H1 (cell line): ENCODE measurements around the gene GLO1. TPM values are rescaled to one million over a fixed set of nuclear protein-coding genes. Genes with fewer than 3 reads are reported as not detected.

Experiments used
- CTCF ChIA-PET: fragments of 300-600 bp; sonication (Branson Sonifier 250); formaldehyde crosslinking; loops from one replicate; lab custom pipeline; 2021; ENCODE audit not compliant: partially characterized antibody; lab: Charles Lee
- POLR2A ChIA-PET: fragments of 300-600 bp; sonication (Branson Sonifier 250); formaldehyde crosslinking; loops from one replicate; lab custom pipeline; 2021; ENCODE audit warnings: inconsistent platforms; ENCODE audit not compliant: partially characterized antibody; lab: Charles Lee
- DNase-seq, 2 experiments: peaks; one replicate each; pipeline versions ENCODE4 v3.0.0 to v3.0.0-alpha.2; 2010 to 2022; ENCODE audit warnings: low spot score in 2 of 2, low read depth in 1 of 2, mixed read lengths in 1 of 2
- FAIRE-seq: peaks from 2 replicates; lab custom pipeline; 2011; peaks lifted over from hg19 to GRCh38; lab: Jason Lieb, UNC
- H2AFZ ChIP-seq: 2 replicates; pipeline ENCODE4 v1.8.1; 2012; ENCODE audit warnings: low read length, inconsistent platforms
- H2AK5ac ChIP-seq: 2 replicates; pipeline ENCODE4 v1.6.1; 2013; ENCODE audit warnings: low read depth, low read length
- H2BK120ac ChIP-seq: replicated peaks from 2 replicates; pipeline ENCODE3; 2013; ENCODE audit warnings: low read depth, low read length, inconsistent platforms
- H2BK12ac ChIP-seq: 2 replicates; pipeline ENCODE4 v1.6.1; 2013; ENCODE audit warnings: low read depth, low read length
- H2BK15ac ChIP-seq: 2 replicates; pipeline ENCODE4 v1.6.1; 2013; ENCODE audit warnings: low read length
- H2BK20ac ChIP-seq: 2 replicates; pipeline ENCODE4 v1.6.1; 2013; ENCODE audit warnings: low read length
- H2BK5ac ChIP-seq: 2 replicates; pipeline ENCODE4 v1.6.1; 2013; ENCODE audit warnings: low read depth, low read length
- H3K14ac ChIP-seq: 2 replicates; pipeline ENCODE4 v1.6.1; 2013; ENCODE audit warnings: inconsistent platforms; ENCODE audit not compliant: insufficient read length
- H3K18ac ChIP-seq: 2 replicates; pipeline ENCODE4 v1.6.1; 2013; ENCODE audit warnings: low read length; ENCODE audit errors: extremely low read depth
- H3K23ac ChIP-seq: 2 replicates; pipeline ENCODE4 v1.6.1; 2013; ENCODE audit warnings: inconsistent platforms; ENCODE audit not compliant: insufficient read length
- H3K23me2 ChIP-seq: 2 replicates; pipeline ENCODE4 v1.6.1; 2013; ENCODE audit warnings: low read depth, low read length
- H3K27ac ChIP-seq: 2 replicates; pipeline ENCODE4 v1.6.1; 2011; ENCODE audit warnings: low read depth, low read length, inconsistent platforms
- H3K27me3 ChIP-seq, 4 experiments: replicated peaks in 1 of 4; 1 replicate in 1 of 4; 2 replicates in 3 of 4; pipeline versions ENCODE4 v1.6.1 to v1.8.1; 2011 to 2013; ENCODE audit warnings: low read length in 3 of 4, mild to moderate bottlenecking in 3 of 4, inconsistent platforms in 2 of 4, mixed read lengths in 2 of 4, moderate library complexity in 1 of 4; ENCODE audit not compliant: control insufficient read depth in 3 of 4, insufficient read depth in 3 of 4; ENCODE audit errors: extremely low read depth in 1 of 4
- H3K36me3 ChIP-seq, 4 experiments: 2 replicates each; pipeline versions ENCODE4 v1.6.1 to v1.8.1; 2011 to 2013; ENCODE audit warnings: mild to moderate bottlenecking in 4 of 4, low read length in 3 of 4, moderate library complexity in 2 of 4, control low read depth in 1 of 4, inconsistent platforms in 1 of 4; ENCODE audit not compliant: insufficient read depth in 4 of 4, control insufficient read depth in 2 of 4
- H3K4ac ChIP-seq: replicated peaks from 2 replicates; pipeline ENCODE3; 2013; ENCODE audit warnings: low read length, low read depth, mixed read lengths, inconsistent platforms; ENCODE audit not compliant: insufficient read length
- H3K4me1 ChIP-seq, 4 experiments: replicated peaks in 1 of 4; 1 replicate in 1 of 4; 2 replicates in 3 of 4; pipeline versions ENCODE4 v1.6.1 to v1.8.1; 2011 to 2013; ENCODE audit warnings: low read length in 3 of 4, inconsistent platforms in 2 of 4, mixed read lengths in 1 of 4; ENCODE audit not compliant: insufficient read depth in 4 of 4, control insufficient read depth in 3 of 4
- H3K4me2 ChIP-seq, 2 experiments: 2 replicates each; pipeline versions ENCODE4 v1.6.1 to v1.8.1; 2011 to 2013; ENCODE audit warnings: low read depth in 2 of 2, low read length in 2 of 2, control low read depth in 1 of 2, inconsistent platforms in 1 of 2, mild to moderate bottlenecking in 1 of 2; ENCODE audit not compliant: insufficient read depth in 1 of 2
- H3K4me3 ChIP-seq, 4 experiments: fragments of 200-600, 300-600 bp in 1 of 4; sonication (generic), shearing (Covaris generic), sonication (Bioruptor Twin) in 1 of 4; 2 replicates each; pipeline versions ENCODE4 v1.5.1 to v1.8.1; 2011 to 2016; ENCODE audit warnings: low read length in 4 of 4, low read depth in 3 of 4, control low read depth in 2 of 4, inconsistent platforms in 2 of 4, mild to moderate bottlenecking in 2 of 4, mixed read lengths in 1 of 4, moderate library complexity in 1 of 4; ENCODE audit not compliant: insufficient read depth in 2 of 4; ENCODE audit errors: extremely low read depth in 1 of 4
- H3K56ac ChIP-seq: replicated peaks from 2 replicates; pipeline ENCODE3; 2013; ENCODE audit warnings: low read depth, mild to moderate bottlenecking, mixed read lengths, low read length, inconsistent platforms; ENCODE audit not compliant: insufficient read length
- H3K79me1 ChIP-seq: 2 replicates; pipeline ENCODE4 v1.6.1; 2013; ENCODE audit warnings: low read depth, low read length, control low read depth
- H3K79me2 ChIP-seq, 2 experiments: 2 replicates each; pipeline versions ENCODE4 v1.6.1 to v1.8.1; 2012 to 2013; ENCODE audit warnings: low read length in 2 of 2, mild to moderate bottlenecking in 2 of 2, inconsistent platforms in 1 of 2; ENCODE audit not compliant: insufficient read depth in 2 of 2, control insufficient read depth in 1 of 2
- H3K9ac ChIP-seq, 4 experiments: replicated peaks in 1 of 4; 1 replicate in 1 of 4; 2 replicates in 3 of 4; pipeline versions ENCODE4 v1.6.1 to v1.8.1; 2011 to 2013; ENCODE audit warnings: low read depth in 3 of 4, low read length in 3 of 4, control low read depth in 2 of 4, mild to moderate bottlenecking in 2 of 4, moderate library complexity in 2 of 4, inconsistent platforms in 1 of 4; ENCODE audit errors: extremely low read depth in 1 of 4
- H3K9me3 ChIP-seq, 2 experiments: 2 replicates each; pipeline versions ENCODE4 v1.6.1 to v1.8.1; 2012 to 2013; ENCODE audit warnings: mild to moderate bottlenecking in 2 of 2, moderate library complexity in 2 of 2, control low read depth in 1 of 2, inconsistent platforms in 1 of 2, low read depth in 1 of 2, low read length in 1 of 2, mixed read lengths in 1 of 2; ENCODE audit not compliant: insufficient read depth in 2 of 2
- H4K20me1 ChIP-seq, 2 experiments: replicated peaks in 1 of 2; 2 replicates each; pipeline versions ENCODE3 to v1.8.1; 2011 to 2013; ENCODE audit warnings: inconsistent platforms in 2 of 2, low read length in 2 of 2, mild to moderate bottlenecking in 1 of 2; ENCODE audit not compliant: insufficient read depth in 2 of 2, control insufficient read depth in 1 of 2
- H4K5ac ChIP-seq: 2 replicates; pipeline ENCODE4 v1.6.1; 2013; ENCODE audit warnings: low read length, low read depth, mixed read lengths, inconsistent platforms; ENCODE audit not compliant: insufficient read length
- H4K8ac ChIP-seq: 2 replicates; pipeline ENCODE4 v1.8.0; 2013; ENCODE audit warnings: mild to moderate bottlenecking, moderate library complexity, low read length, inconsistent platforms; ENCODE audit not compliant: insufficient read depth; ENCODE audit errors: extremely low read depth
- H4K91ac ChIP-seq: replicated peaks from 2 replicates; pipeline ENCODE3; 2013; ENCODE audit warnings: low read length, mixed read lengths, inconsistent platforms; ENCODE audit not compliant: insufficient read length
- ASH2L ChIP-seq: fragments of 200-600, 300-600 bp; sonication (generic); IDR thresholded peaks from one replicate; pipeline ENCODE4 v1.7.1; 2017; ENCODE audit warnings: low read length
- BRCA1 ChIP-seq: IDR thresholded peaks from 2 replicates; pipeline ENCODE4 v1.6.1; 2012; ENCODE audit warnings: low read depth, low read length, improper control_type of control experiment
- JUND ChIP-seq: IDR thresholded peaks from 2 replicates; pipeline ENCODE4 v1.6.1; 2011; ENCODE audit warnings: mild to moderate bottlenecking, improper control_type of control experiment, low read length
- SIX5 ChIP-seq: IDR thresholded peaks from 2 replicates; pipeline ENCODE4 v1.6.1; 2011; ENCODE audit warnings: mild to moderate bottlenecking, low read depth, low read length
- SP2 ChIP-seq: IDR thresholded peaks from 2 replicates; pipeline ENCODE4 v1.6.1; 2012; ENCODE audit warnings: mild to moderate bottlenecking, low read length, inconsistent platforms
- TAF7 ChIP-seq: optimal IDR thresholded peaks from 2 replicates; pipeline ENCODE3; 2011; ENCODE audit warnings: low read depth, mild to moderate bottlenecking, inconsistent platforms, low read length, moderate library complexity, borderline replicate concordance
- TBP ChIP-seq: IDR thresholded peaks from 2 replicates; pipeline ENCODE4 v1.6.1; 2011; ENCODE audit warnings: low read depth, low read length, improper control_type of control experiment
- WGBS, 2 experiments: shearing (Covaris generic) in 1 of 2; methylation state at CpG; one replicate each; pipeline versions ENCODE4 v1.1.6 to v1.1.7; 2013 to 2015; ENCODE audit warnings: low lambda C conversion rate in 2 of 2, mixed read lengths in 2 of 2, inconsistent platforms in 1 of 2, low coverage in 1 of 2, missing lambda C conversion rate in 1 of 2; ENCODE audit not compliant: insufficient replicate concordance in 2 of 2, insufficient coverage in 1 of 2, insufficient read length in 1 of 2; ENCODE audit errors: extremely low coverage in 1 of 2, missing lambda C conversion rate in 1 of 2; 5-methylcytosine and 5-hydroxymethylcytosine counted together
- long read RNA-seq, 2 experiments: library from RNA in 1 of 2; library from capped mRNA in 1 of 2; stranded (forward); transcript quantifications; one replicate each; pipeline ENCODE4 v2.0.0, GENCODE V29; 2021; ENCODE audit warnings: inconsistent platforms in 1 of 2
- polyA minus RNA-seq, 3 experiments: library from RNA; depleted of rRNA, polyadenylated mRNA; stranded (reverse); fragments of >200 nt; gene quantifications; 1 replicate in 2 of 3; 2 replicates in 1 of 3; pipeline ENCODE4 v1.2.3, GENCODE V29; 2011
- polyA plus RNA-seq, 7 experiments: library from polyadenylated mRNA; depleted of rRNA in 3 of 7; stranded (reverse) in 5 of 7; unstranded in 2 of 7; fragments of >200 nt in 5 of 7; fragments of 200-250 nt in 2 of 7; gene quantifications; 1 replicate in 5 of 7; 2 replicates in 1 of 7; 4 replicates in 1 of 7; pipeline versions ENCODE4 v1.2.1 to v1.2.3, GENCODE V29; 2011 to 2013; ENCODE audit warnings: missing spikeins in 2 of 7, mixed read lengths in 2 of 7
- total RNA-seq: library from RNA; stranded (reverse); fragmentation: NEBNext Ultra II Directional; extraction: Animal tissue kit (Norgen Biotek cat#: 25700); gene quantifications from 2 replicates; pipeline ENCODE4 v1.2.1, GENCODE V29; 2021
- TF ChIP-seq, protein P1 (sequence below): IDR thresholded peaks from 2 replicates; pipeline ENCODE4 v1.6.1; 2012; ENCODE audit warnings: inconsistent platforms

Gene GLO1
- total RNA-seq (161 and 170 TPM in 2 replicates), polyA plus RNA-seq (2011; rRNA removed) (52.8 and 104 TPM in 2 replicates), polyA minus RNA-seq (2011; rRNA and poly(A)+ RNA removed) (40.6 and 63.9 TPM in 2 replicates)
- polyA plus RNA-seq (2011; cell fraction: cytosol; rRNA removed) = 99.7 TPM
- polyA plus RNA-seq (2011; cell fraction: nucleus; rRNA removed) = 26.5 TPM
- polyA plus RNA-seq (2012, experiment 1 of 2) = 89.2 to 156 TPM (median 95.2 TPM) in 4 replicates
- polyA plus RNA-seq (2012, experiment 2 of 2) = 28.9 TPM
- polyA plus RNA-seq (2013, experiment 1 of 2) = 185 TPM
- polyA plus RNA-seq (2013, experiment 2 of 2) = 191 TPM
- 49.9 TPM for polyA minus RNA-seq (2011; cell fraction: cytosol; rRNA and poly(A)+ RNA removed)
- 22.1 TPM for polyA minus RNA-seq (2011; cell fraction: nucleus; rRNA and poly(A)+ RNA removed)
- long read RNA-seq, experiment 1, transcript GLO1-202 (3 exons, 1,939 nt) = minor isoform, 11 of 346 reads
- long read RNA-seq, experiment 1, transcript GLO1-201 (6 exons, 2,012 nt) = major isoform, 216 of 346 reads
- long read RNA-seq, experiment 1, partial matches to known transcripts = 35 of 346 reads
- long read RNA-seq, experiment 1, other reads (novel, unspliced or antisense) = 84 of 346 reads
- long read RNA-seq, experiment 2, transcript GLO1-201 (6 exons, 2,012 nt) = major isoform, 547 of 571 reads
- long read RNA-seq, experiment 2, partial matches to known transcripts = 3 of 571 reads
- long read RNA-seq, experiment 2, other reads (novel, unspliced or antisense) = 20 of 571 reads

- DNase-seq (peak; percentile 89 to 91), FAIRE-seq (peak; percentile 96)
- POLR2A ChIA-PET = interaction anchor here (0.6 to 2.2 kb wide), 14 partner anchors 9 to 290 kb away, joined by 3 to 8 read pairs (median 3); no protein-coding TSS in a partner anchor
- Histone ChIP-seq H2BK5ac (peak within 1 kb of the TSS; percentile 72), H3K9ac (peak within 1 kb of the TSS; percentile 72 to 92 (median 90)), H3K79me1 (peaks cover 3% of the 10 kb centered on the region; the same call in 1 of the 2 replicates), H2AFZ (peak within 1 kb of the TSS; percentile 92; the same call in 1 of the 2 replicates), H3K14ac (no peak within 1 kb of the TSS), H3K36me3 (peaks cover 0 to 16% (median 3%) of the 10 kb centered on the region in 4 experiments; a peak in 2 of 8 replicates), H3K23ac (no peak within 1 kb of the TSS), H3K56ac (peak within 1 kb of the TSS; percentile 81), H3K18ac (peak within 1 kb of the TSS; percentile 66), H3K4me3 (peak within 1 kb of the TSS; percentile 73 to 96 (median 82)), H4K5ac (no peak within 1 kb of the TSS), H2BK120ac (no peak within 1 kb of the TSS), H2AK5ac (no peak within 1 kb of the TSS; the same call in 1 of the 2 replicates), H4K8ac (peak within 1 kb of the TSS; percentile 95), H2BK15ac (no peak within 1 kb of the TSS), H3K23me2 (peaks cover 4% of the 10 kb centered on the region; the same call in 1 of the 2 replicates), H2BK12ac (0 out of 2 replicates have a peak within 1 kb of the TSS, but pooled peaks have one; percentile 68), H3K4me1 (no peaks in the 10 kb centered on the region), H2BK20ac (no peak within 1 kb of the TSS), H3K27me3 (peaks cover 0 to 1% (median 0%) of the 10 kb centered on the region in 4 experiments; a peak in 1 of 7 replicates), H3K9me3 (peaks cover 0 to 6% of the 10 kb centered on the region in 2 experiments; a peak in 1 of 4 replicates), H4K91ac (no peak within 1 kb of the TSS), H3K4me2 (peak within 1 kb of the TSS; percentile 67 to 84), H3K4ac (peak within 1 kb of the TSS; percentile 66), H4K20me1 (peaks cover 0 to 6% of the 10 kb centered on the region in 2 experiments), H3K27ac (peak within 1 kb of the TSS; percentile 82), H3K79me2 (peaks cover 3 to 38% of the 10 kb centered on the region in 2 experiments; a peak in 3 of 4 replicates)
- 1% methylated on average over 40 of the region's 53 CpGs; no CpG with 5 or more reads in 1 of the 2 experiments for WGBS, 2 experiments
- CTCF ChIA-PET = no interaction called here
- TF ChIP-seq BRCA1 (no peak), TAF7 (peak; percentile 80), ASH2L (peak; percentile 96), TBP (peak; percentile 92), JUND (peak; percentile 80), SIX5 (peak; percentile 51), SP2 (no peak)
- TF ChIP-seq, protein P1, sequence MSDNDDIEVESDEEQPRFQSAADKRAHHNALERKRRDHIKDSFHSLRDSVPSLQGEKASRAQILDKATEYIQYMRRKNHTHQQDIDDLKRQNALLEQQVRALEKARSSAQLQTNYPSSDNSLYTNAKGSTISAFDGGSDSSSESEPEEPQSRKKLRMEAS = peak; percentile 94
These were observed at the start of gene GLO1 for GRCh38 chr6:38702558-38703397. Gene GLO1 (minus strand): TSS chr6:38703145. CDS start chr6:38703054, 91 bp downstream.
